Activated CD8-positive, alpha-beta memory T cell treated with anti-CD3 and anti-CD28 coated beads for 24 hours (primary cell): ENCODE results near the gene MAP2K2.

ENCODE experiments used
- DNase-seq: peaks from one replicate; pipeline ENCODE4 v3.0.0-alpha.2; 2020

MAP2K2 gene

GRCh38 chr19:4058693-4059452 is 65.0 kb downstream of the MAP2K2 start:
- DNase-seq, result no peak

DNA sequence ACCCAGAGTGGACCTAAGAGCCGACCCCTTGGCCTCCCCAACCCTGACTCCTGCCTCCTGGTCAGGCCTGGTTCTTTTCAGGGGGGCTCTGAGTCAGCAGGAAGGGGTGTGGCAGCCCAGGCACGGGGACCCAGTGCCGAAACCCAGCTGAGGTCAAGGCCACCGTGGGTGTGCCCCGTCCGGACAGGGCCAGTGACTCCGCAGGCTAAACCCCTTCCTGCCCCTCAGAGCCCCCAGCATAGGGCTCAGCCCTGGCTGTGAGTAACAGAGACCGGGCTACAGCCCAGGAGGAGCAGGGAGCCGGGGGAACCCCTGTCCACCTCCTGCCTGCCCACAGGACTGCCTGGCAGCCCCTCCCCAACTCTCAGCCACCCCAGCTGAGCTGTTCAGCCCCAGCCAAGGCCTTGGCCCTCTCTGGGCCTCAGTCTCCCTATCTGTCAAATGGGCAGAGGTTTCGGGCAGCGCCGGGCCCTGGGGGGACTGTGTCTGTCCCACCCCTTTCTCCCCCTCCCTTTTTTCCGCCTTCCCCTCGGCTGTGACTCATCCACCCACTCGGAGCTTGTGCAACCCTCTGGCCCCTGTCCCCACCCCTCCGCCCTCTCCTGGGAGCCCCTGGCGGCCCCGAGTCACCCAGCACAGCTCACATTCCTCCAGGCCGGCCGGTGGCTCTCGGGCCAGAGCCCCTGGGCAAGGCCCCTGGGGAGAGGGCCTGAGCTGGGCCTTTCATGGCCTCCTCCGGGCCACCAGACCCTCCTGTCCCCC is 65.8 kb downstream of the MAP2K2 start:
- peak; percentile 87 for DNase-seq

GRCh38 chr19:4055209-4055552 is 68.7 kb downstream of the MAP2K2 start:
- DNase-seq, result no peak

GRCh38 chr19:4054441-4055208 is 69.3 kb downstream of the MAP2K2 start:
- DNase-seq, result no peak

GRCh38 chr19:4053423-4054324 is 70.2 kb downstream of the MAP2K2 start:
- no peak for DNase-seq

GRCh38 chr19:4052993-4053422 is 70.9 kb downstream of the MAP2K2 start:
- no peak for DNase-seq

DNA sequence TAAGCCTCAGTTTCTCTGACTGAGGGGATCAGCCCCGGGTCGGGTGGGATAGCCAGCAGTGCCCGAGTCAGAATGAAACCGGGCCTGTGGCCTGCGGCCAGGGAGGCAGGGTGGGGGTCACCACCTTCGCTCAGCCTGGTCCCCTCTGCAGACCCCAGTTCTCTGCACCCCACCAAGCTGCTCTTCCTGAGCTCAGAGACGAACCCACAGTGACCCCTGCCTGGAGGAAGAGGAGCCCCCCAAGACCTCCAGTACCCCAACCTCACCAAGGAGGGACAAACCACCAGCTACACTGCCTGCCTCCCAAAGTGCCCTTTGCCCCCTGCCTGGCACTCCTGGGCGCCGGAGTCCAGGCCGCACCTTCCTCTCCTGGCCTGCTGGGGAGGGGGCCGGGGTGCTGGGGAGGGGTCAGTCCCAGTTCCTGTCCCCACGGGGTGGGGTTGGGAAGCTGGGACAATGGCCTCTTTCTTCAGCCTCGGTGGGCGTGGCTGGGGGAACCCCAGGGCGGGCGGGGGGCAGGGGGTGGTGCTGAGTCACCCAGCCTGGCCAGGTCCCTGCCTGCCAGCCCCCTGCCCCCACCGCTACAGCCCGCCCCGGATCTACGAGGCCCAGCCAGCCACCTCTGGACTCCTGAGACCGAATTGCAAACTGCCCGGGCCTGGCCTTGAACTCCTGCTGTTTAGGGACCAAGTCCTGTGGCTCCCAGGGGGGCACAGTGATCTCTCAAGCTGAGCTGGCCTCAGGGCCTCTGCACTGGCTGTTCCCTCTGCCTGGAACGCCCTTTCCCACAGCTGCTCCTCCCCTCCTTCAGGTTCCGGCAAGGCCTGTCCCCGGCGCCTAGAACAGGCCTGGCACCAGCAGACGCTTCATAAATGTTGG is 71.6 kb downstream of the MAP2K2 start:
- no peak for DNase-seq

DNA sequence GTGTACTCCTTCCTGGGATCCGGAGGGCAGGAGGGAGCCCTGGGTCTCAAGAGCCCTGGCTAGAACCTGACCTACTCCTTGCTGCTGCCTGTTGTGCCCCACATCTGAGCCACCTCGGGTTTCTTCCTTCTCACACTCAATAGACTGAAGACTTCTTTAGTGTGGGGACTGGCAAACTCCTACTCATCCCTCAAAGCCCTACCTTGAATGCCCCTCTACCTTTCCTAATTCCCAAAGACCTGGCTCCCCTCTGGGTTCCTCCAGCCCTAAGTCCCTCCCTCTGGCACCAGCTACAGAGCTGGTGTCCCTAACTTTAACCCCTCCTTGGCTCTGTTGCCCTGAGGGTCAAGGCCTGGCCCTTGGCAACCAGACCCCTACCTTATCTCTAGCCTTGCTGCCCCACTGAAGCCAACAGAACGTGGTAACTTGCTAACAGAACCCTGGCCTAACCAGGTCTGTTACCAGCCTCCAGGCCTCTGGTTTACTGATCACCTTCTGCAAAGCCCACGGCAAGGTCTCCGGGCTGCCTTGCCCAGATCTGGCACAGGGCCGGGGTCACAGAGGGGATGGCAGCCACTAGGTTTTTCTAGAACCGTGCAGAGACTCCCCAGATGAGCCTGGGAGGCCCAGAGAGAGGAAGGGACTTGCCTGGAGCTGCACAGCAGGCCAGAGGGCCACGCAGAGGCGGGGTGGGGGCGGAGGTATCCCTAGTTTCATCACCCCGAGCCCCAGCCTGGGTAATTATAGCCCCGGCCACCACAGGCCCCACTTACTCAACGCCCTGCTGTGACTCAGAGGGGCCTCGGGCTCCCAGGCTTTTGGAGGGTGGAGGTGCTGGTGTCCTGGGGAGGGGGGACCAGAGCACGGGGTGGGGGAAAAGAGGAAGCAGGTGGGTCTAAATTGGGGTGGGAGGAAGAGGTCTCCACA is 72.5 kb downstream of the MAP2K2 start:
- no peak for DNase-seq

DNA sequence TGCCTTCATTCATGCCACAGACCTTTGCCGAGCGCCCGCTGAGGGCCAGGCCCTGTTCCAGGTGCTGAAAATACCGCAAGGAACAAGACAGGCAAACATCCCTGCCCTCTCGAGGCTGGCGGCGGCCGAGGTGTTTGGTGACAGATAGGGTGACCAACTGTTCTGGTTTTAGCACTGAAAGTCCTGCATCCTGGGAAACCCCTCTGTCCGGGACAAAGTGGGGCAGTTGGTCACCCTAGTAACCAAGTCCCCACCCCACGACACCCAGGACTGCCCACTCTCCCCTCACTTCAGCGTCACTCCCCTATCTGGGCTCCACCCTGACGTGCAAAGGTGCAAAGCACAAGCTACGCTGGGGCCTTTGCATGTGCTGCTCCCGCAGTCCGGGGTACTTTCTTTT is 74.5 kb downstream of the MAP2K2 start:
- DNase-seq, result no peak

DNA sequence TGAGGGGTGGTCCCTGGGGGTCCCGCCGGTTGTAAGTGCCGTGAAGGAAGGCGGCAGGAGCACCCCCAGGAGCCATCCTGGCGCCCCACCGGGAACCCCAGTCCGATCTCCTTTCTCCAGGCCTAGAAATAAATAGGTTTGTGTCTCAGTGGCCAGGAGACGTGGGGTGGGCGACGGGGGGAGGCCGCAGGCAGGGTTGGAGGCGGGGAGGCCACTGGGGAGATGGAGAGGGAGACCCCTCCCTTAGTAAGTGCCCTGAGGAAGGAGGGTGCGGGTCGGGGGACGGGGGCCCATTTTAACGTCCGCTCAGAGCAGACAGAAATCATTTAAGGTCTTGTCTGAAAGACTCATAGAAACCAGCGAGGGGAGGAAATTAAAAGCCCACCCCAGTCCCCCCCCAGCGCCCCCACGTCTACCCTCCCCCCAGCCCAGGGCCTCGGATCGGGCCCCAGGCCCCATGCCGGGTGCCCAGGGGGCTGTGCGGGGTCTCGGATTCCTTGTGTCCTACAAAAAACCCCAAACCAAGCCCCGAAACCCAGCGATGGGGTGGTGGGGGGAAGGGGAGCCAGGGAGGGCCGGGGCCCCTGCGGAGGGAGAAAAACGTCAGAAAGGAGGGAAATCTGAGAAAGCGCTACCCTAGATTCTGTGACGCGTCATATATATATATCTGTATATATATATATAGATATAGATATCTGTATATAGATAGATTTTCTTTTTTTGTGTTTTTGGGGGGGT is 76.8 kb downstream of the MAP2K2 start:
- DNase-seq, result no peak

DNA sequence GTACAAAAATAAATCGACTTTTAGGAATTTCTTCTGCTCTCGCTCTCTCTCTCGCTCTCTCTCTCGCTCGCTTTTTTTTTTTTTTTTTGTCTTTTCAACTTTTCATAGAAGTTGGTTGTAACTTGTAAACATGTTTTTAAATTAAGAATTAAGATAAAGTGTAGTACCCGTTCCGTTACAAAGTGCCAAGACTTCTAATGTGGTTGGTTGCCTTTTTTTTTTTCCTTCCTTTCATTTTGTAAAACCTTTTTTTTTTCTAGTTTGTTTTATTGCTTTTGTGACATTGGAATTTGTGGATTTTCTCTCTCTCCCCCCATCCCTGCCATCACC is 77.6 kb downstream of the MAP2K2 start:
- DNase-seq, result no peak

- DNase-seq, result no peak
These were observed 78.1 kb downstream of the MAP2K2 start for GRCh38 chr19:4045597-4046361.

GRCh38 chr19:4044990-4045465 is 78.9 kb downstream of the MAP2K2 start:
- no peak for DNase-seq

- no peak for DNase-seq
These were observed 79.8 kb downstream of the MAP2K2 start for GRCh38 chr19:4043966-4044715.

DNA sequence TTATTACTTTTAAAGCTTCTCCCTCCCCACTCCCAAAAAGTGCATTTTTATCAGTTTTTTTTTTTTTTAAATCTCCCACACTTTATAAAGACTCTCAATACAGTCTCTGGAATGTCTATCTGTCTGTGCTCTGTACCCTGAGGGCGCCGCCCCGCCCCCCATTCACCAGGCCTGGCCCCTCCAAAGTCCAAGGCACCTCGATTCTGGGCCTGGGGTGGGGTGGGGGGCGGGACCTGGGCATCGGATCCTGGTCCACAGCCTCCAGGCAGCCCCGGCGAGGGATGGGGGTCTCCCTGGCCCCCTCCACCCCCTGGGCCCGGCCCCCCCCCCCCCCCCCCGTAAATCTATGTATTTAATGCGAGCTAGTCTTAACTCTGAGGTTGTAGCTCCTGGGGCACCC is 80.5 kb downstream of the MAP2K2 start:
- DNase-seq, result no peak

DNA sequence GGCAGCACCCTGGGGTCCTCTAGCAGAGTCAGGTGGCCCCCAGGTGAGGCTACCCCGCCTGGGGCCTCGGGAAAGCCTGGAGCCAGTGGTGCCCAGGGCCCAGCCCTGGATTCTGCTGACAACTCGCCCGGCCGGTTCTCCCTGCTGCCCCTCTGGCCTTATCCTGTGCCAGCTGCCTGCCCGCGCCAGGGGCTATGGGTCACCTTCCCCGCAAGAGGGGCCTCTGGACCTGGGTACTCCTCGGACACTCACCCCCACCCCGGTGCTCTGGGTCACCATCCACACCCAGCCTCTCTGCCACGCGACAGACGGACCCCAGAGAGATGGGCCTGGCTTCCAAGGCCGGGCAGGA is 81.2 kb downstream of the MAP2K2 start:
- no peak for DNase-seq

- DNase-seq, result no peak
These were observed 81.7 kb downstream of the MAP2K2 start for GRCh38 chr19:4042064-4042730.
